Stomach (tissue), 9 donors: ENCODE data around the gene DACT2. TPM values are rescaled to one million over a fixed set of nuclear protein-coding genes. Genes with fewer than 3 reads are reported as not detected.

Experiments used
- DNase-seq, 2 donors: peaks; one replicate each; pipeline versions ENCODE4 v3.0.0 to v3.0.0-alpha.2; 2013 to 2019
- H3K27ac ChIP-seq, 5 donors: fragments of 200-600 bp in 4 of 5; sonication (generic) in 4 of 5; one replicate each; pipeline ENCODE4 v1.5.1; 2013 to 2019; ENCODE audit warnings: mild to moderate bottlenecking in 1 of 5, moderate library complexity in 1 of 5
- H3K27me3 ChIP-seq, 3 donors: fragments of 200-600 bp; sonication (generic); one replicate each; pipeline ENCODE4 v1.5.1; 2017 to 2019; ENCODE audit warnings: mixed run types in 1 of 3
- H3K36me3 ChIP-seq, 4 donors: fragments of 200-600 bp; sonication (generic); 1 replicate in 3 of 4; 2 replicates in 1 of 4; pipeline ENCODE4 v1.5.1; 2016 to 2019
- H3K4me1 ChIP-seq, 4 donors: fragments of 200-600 bp; sonication (generic); one replicate each; pipeline ENCODE4 v1.5.1; 2016 to 2019
- H3K4me3 ChIP-seq, 4 donors: fragments of 200-600 bp; sonication (generic) in 3 of 4; one replicate each; pipeline ENCODE4 v1.5.1; 2016 to 2019; ENCODE audit warnings: mild to moderate bottlenecking in 1 of 4
- H3K9me3 ChIP-seq, 4 donors: fragments of 200-600 bp; sonication (generic); one replicate each; pipeline ENCODE4 v1.5.1; 2016 to 2019
- CTCF ChIP-seq, 7 experiments: fragments of 450-650 bp in 4 of 7; fragments of 200-600 bp in 3 of 7; sonication (generic) in 3 of 7; IDR thresholded peaks; one replicate each; pipeline ENCODE4 v1.5.1; 2016 to 2019; ENCODE audit warnings: antibody characterized with exemption in 7 of 7, control low read depth in 2 of 7, mild to moderate bottlenecking in 1 of 7
- EP300 ChIP-seq: sonication (generic); formaldehyde crosslinking; IDR thresholded peaks from one replicate; pipeline ENCODE4 v1.6.1; 2017; ENCODE audit warnings: antibody characterized with exemption
- POLR2A ChIP-seq, 4 donors: fragments of 450-650 bp; IDR thresholded peaks; one replicate each; pipeline ENCODE4 v1.6.1; 2016; ENCODE audit warnings: antibody characterized with exemption in 4 of 4, control low read depth in 2 of 4, mild to moderate bottlenecking in 1 of 4, moderate library complexity in 1 of 4
- POLR2AphosphoS5 ChIP-seq, 3 donors: sonication (generic); formaldehyde crosslinking; IDR thresholded peaks; one replicate each; pipeline ENCODE4 v1.6.1; 2016; ENCODE audit warnings: antibody characterized with exemption in 3 of 3
- WGBS, 5 donors: extraction: QIAGEN DNeasy Blood & Tissue Kit in 3 of 5; methylation state at CpG; one replicate each; pipeline versions ENCODE4 v1.1.5 to v1.1.7; 2013 to 2018; 5-methylcytosine and 5-hydroxymethylcytosine counted together
- intact Hi-C: fragments of 100-400 bp; cut with DNase I; formaldehyde crosslinking; loops from one replicate; pipeline ENCODE4 v1.15.1; 2023; ENCODE audit warnings: low total_unique reads
- polyA plus RNA-seq, 3 donors: library from polyadenylated mRNA; stranded (reverse); fragments of 200-250 nt; gene quantifications; one replicate each; pipeline ENCODE4 v1.2.3, GENCODE V29; 2013
- total RNA-seq, 5 donors: library from RNA; depleted of rRNA; stranded (reverse); fragments of >200 nt; gene quantifications; one replicate each; pipeline versions ENCODE4 v1.1.0 to v1.2.3, GENCODE V29; 2014 to 2016
- donor health status: healthy with polysubstance abuse.
- donor health status: Bipolar disorder and iron deficiency.
- donor health status: healthy.

DACT2 gene
- total and polyA plus RNA-seq, 8 donors = 0.44 to 4.9 (median 0.74) TPM; not detected in 2

- H3K4me1 ChIP-seq = no peaks in the 10 kb centered on the region
- no peaks in the 10 kb centered on the region for H3K27me3 ChIP-seq
- DNase-seq = no peak
- intact Hi-C loops = no loop called here
- H3K27ac ChIP-seq = no peak overlapping the region
- H3K9me3 ChIP-seq = no peaks in the 10 kb centered on the region
- no peaks in the 10 kb centered on the region for H3K36me3 ChIP-seq
- TF ChIP-seq CTCF (IDR thresholded peaks at IDR 0.05) (no peak), POLR2A (IDR thresholded peaks at IDR 0.05) (no peak), POLR2AphosphoS5 (IDR thresholded peaks at IDR 0.05) (no peak), EP300 (no peak)
- WGBS, 5 donors = 93 to 94% (median 93%) methylated on average over 25 to 30 of the region's 30 CpGs
- no peak overlapping the region for H3K4me3 ChIP-seq
Observed at GRCh38 chr6:168307015-168307694, 12.4 kb downstream of the DACT2 start.

- no peaks in the 10 kb centered on the region for H3K36me3 ChIP-seq
- TF ChIP-seq CTCF (IDR thresholded peaks at IDR 0.05) = no peak
- no peak for TF ChIP-seq EP300
- no peak for TF ChIP-seq POLR2A (IDR thresholded peaks at IDR 0.05)
- TF ChIP-seq POLR2AphosphoS5 (IDR thresholded peaks at IDR 0.05) = no peak
- intact Hi-C loops = no loop called here
- no peak for DNase-seq
- peaks cover 0 to 4% (median 0%) of the 10 kb centered on the region in 4 donors for H3K4me1 ChIP-seq
- H3K27ac ChIP-seq = no peak overlapping the region
- no peak overlapping the region for H3K4me3 ChIP-seq
- H3K27me3 ChIP-seq = no peaks in the 10 kb centered on the region
- 77 to 85% (median 80%) methylated on average over 9 of the region's 9 CpGs for WGBS, 5 donors
- H3K9me3 ChIP-seq = no peaks in the 10 kb centered on the region
Observed at GRCh38 chr6:168305863-168306262, 13.7 kb downstream of the DACT2 start.

GRCh38 chr6:168305096-168305749 is 14.4 kb downstream of the DACT2 start:
- intact Hi-C loops = no loop called here
- TF ChIP-seq CTCF (IDR thresholded peaks at IDR 0.05) (no peak), POLR2A (IDR thresholded peaks at IDR 0.05) (no peak), POLR2AphosphoS5 (IDR thresholded peaks at IDR 0.05) (no peak), EP300 (no peak)
- Histone ChIP-seq H3K4me3 (no peak overlapping the region), H3K36me3 (no peaks in the 10 kb centered on the region), H3K4me1 (peaks cover 0 to 4% (median 0%) of the 10 kb centered on the region in 4 donors), H3K27ac (no peak overlapping the region), H3K27me3 (no peaks in the 10 kb centered on the region), H3K9me3 (no peaks in the 10 kb centered on the region)
- DNase-seq = no peak
- 76 to 85% (median 82%) methylated on average over 20 of the region's 20 CpGs for WGBS, 5 donors

- H3K27me3 ChIP-seq = no peaks in the 10 kb centered on the region
- 93 to 97% (median 96%) methylated on average over 7 of the region's 7 CpGs for WGBS, 5 donors
- intact Hi-C loops = no loop called here
- TF ChIP-seq POLR2A (IDR thresholded peaks at IDR 0.05) (no peak), CTCF (IDR thresholded peaks at IDR 0.05) (no peak), POLR2AphosphoS5 (IDR thresholded peaks at IDR 0.05) (no peak), EP300 (no peak)
- peaks cover 0 to 4% (median 0%) of the 10 kb centered on the region in 4 donors for H3K4me1 ChIP-seq
- no peak overlapping the region for H3K4me3 ChIP-seq
- DNase-seq = no peak
- H3K9me3 ChIP-seq = no peaks in the 10 kb centered on the region
- H3K36me3 ChIP-seq = no peaks in the 10 kb centered on the region
- no peak overlapping the region for H3K27ac ChIP-seq
Observed at GRCh38 chr6:168304752-168305015, 14.9 kb downstream of the DACT2 start.
